GM12801 (cell line): ENCODE measurements around the gene KRTAP10-8.

Experiments
- CTCF ChIP-seq: IDR thresholded peaks from one replicate; pipeline ENCODE4 v1.5.1; 2011; ENCODE audit warnings: control low read depth; ENCODE audit not compliant: insufficient read length; ENCODE audit errors: extremely low read depth

The KRTAP10-8 gene

DNA sequence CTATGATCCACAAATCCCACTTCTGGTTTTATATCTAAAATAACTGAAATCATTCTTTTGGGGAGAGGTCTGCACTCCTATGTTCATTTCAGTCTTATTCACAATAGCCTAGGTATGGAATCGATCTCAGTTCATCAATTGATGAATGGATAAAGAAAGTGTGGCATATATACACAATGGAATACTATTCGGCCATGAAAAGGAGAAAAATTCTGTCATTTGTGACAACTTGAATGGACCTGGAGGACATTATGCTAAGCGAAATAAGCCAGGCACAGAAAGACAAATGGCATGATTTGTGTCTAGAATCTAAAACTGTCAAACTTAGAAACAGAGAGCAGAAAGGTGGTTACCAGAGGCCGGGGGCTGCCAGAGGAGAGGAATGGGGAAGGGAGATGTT, 5.4 kb upstream of the KRTAP10-8 start:
- no peak for TF ChIP-seq CTCF

- no peak for TF ChIP-seq CTCF
Measured at GRCh38 chr21:44609193-44609592, 2.7 kb upstream of the KRTAP10-8 start.

GRCh38 chr21:44611551-44611950, 328 bp upstream of the KRTAP10-8 start:
- no peak for TF ChIP-seq CTCF

- TF ChIP-seq CTCF = no peak
Measured at GRCh38 chr21:44612669-44613229, 870 bp downstream of the KRTAP10-8 start.

DNA sequence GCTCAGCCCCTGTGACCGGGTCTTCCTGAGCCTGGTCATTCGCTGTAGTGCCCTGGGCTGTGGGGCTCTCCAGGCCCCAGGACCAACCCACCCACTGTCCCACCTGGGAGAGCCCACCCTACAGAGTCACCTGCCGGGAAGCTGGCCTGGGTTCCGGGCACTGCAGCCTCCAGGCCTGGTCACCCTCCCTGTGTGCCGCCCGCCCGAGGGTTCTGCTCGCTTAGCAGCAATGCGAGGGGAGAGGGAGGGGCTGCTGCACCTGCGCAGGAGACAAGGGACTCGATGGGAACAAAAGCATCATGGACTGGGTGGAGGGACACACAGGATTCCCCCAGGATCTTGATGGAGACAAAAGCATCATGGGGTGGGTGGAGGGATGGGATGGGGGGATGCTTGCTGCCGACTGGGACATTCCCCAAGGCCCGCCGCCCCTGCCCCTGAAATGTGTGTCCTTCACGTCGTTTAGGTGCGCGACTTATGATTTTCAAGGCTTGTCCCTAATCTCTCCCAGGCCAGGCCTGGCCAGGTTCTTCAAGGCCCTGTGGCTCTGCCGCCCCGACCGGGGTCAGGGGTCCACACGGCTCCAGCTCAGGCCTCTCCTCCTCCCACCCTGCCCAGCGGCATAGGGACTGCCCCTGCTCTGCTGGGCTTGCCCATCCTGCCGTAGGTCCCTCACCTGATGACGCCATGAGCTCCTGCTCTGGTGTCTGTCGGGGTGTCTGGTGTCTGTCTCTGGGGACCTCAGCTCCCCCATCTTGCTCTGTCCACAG, 1.7 kb downstream of the KRTAP10-8 start:
- no peak for TF ChIP-seq CTCF

- no peak for TF ChIP-seq CTCF
Measured at GRCh38 chr21:44614161-44614631, 2.3 kb downstream of the KRTAP10-8 start.

DNA sequence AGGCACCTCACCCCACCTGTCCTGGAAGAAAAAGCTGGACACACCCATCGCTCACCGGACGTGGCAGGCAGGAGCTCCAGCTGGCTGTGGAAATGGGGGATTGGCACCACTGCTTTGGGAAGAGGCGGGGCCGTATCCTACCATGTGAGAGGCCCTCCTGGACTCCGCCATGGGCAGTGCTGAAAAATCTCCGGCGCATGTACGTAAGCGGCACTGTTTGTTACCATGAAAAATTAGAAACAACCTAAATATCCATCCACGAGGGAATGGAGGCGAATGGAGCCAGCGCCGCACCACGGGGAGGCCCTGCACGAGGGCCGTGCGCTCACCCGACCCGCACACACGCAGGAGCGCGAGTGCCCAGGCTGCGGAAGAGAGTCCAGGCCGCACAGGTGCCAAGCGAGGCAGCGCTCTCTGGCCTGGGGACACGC, 3.1 kb downstream of the KRTAP10-8 start:
- TF ChIP-seq CTCF = no peak
